HPDE6-E6E7 (cell line): ENCODE results near the gene ZDHHC8.
"Not testable (repeated sequence)": the region's sequence is repeated elsewhere in the genome, so short reads cannot be mapped to it uniquely, and the experiment has no call there.

ENCODE experiments used
- DNase-seq: peaks from one replicate; pipeline ENCODE4 v3.0.0; 2011; ENCODE audit warnings: missing footprints; ENCODE audit errors: extremely low spot score

ZDHHC8 gene

GRCh38 chr22:20145206-20145831 is 13.7 kb downstream of the ZDHHC8 start:
- DNase-seq: no peak

GRCh38 chr22:20145832-20146223 is 14.2 kb downstream of the ZDHHC8 start:
- DNase-seq: no peak

GRCh38 chr22:20146777-20147176 is 15.2 kb downstream of the ZDHHC8 start:
- no peak for DNase-seq

GRCh38 chr22:20147237-20147988 is 15.8 kb downstream of the ZDHHC8 start:
- DNase-seq: no peak

GRCh38 chr22:20148414-20148813 is 16.8 kb downstream of the ZDHHC8 start:
- no peak for DNase-seq

GRCh38 chr22:20149257-20150250 is 17.9 kb downstream of the ZDHHC8 start:
- DNase-seq: no peak

- no peak for DNase-seq
Measured at GRCh38 chr22:20150381-20151275, 19.0 kb downstream of the ZDHHC8 start, which contains the start of gene CCDC188. CCDC188 (minus strand) TSS chr22:20151055; CDS start chr22:20150986, 69 bp downstream.

- DNase-seq: no peak
Measured at GRCh38 chr22:20151276-20151588, 19.6 kb downstream of the ZDHHC8 start.

- no peak for DNase-seq
Measured at GRCh38 chr22:20152464-20152890, 20.9 kb downstream of the ZDHHC8 start.

- DNase-seq: no peak
Measured at GRCh38 chr22:20153945-20154344, 22.3 kb downstream of the ZDHHC8 start.

GRCh38 chr22:20154602-20155187 is 23.1 kb downstream of the ZDHHC8 start:
- DNase-seq: no peak

GRCh38 chr22:20155330-20156041 is 23.9 kb downstream of the ZDHHC8 start:
- no peak for DNase-seq

GRCh38 chr22:20156042-20156389 is 24.4 kb downstream of the ZDHHC8 start:
- DNase-seq: no peak

GRCh38 chr22:20156611-20157429 is 25.2 kb downstream of the ZDHHC8 start:
- DNase-seq: peak; percentile 62

GRCh38 chr22:20157430-20158183 is 26.0 kb downstream of the ZDHHC8 start:
- no peak for DNase-seq

- DNase-seq: no peak
Measured at GRCh38 chr22:20158391-20159036, 26.9 kb downstream of the ZDHHC8 start.

- DNase-seq: no peak
Measured at GRCh38 chr22:20159076-20159475, 27.5 kb downstream of the ZDHHC8 start.

- not testable (repeated sequence) for DNase-seq
Measured at GRCh38 chr22:20159531-20159930, 27.9 kb downstream of the ZDHHC8 start.
